OCI-LY1 (cell line): Measurements from ENCODE around the gene TFDP2.

Source experiments
- H2AFZ ChIP-seq: fragments of 200-600 bp; sonication (generic), shearing (Covaris generic); 2 replicates; pipeline ENCODE4 v1.6.0; 2014; ENCODE audit warnings: antibody characterized with exemption, mild to moderate bottlenecking, low read length
- H3F3A ChIP-seq: fragments of 200-600 bp; sonication (generic), shearing (Covaris generic); 2 replicates; pipeline ENCODE4 v1.6.0; 2014; ENCODE audit warnings: mild to moderate bottlenecking, antibody characterized with exemption, low read length, moderate library complexity; ENCODE audit not compliant: insufficient read depth
- H3K27ac ChIP-seq: fragments of 200-600 bp; sonication (generic); 2 replicates; pipeline ENCODE4 v1.5.1; 2014; ENCODE audit warnings: low read length, mixed run types, mild to moderate bottlenecking, low read depth; ENCODE audit not compliant: poor library complexity, severe bottlenecking
- H3K27me3 ChIP-seq: fragments of 200-600 bp; sonication (generic); 2 replicates; pipeline ENCODE4 v1.6.0; 2014; ENCODE audit warnings: antibody characterized with exemption, mild to moderate bottlenecking, low read length, moderate library complexity; ENCODE audit not compliant: insufficient read depth
- H3K36me3 ChIP-seq: fragments of 200-600 bp; sonication (generic); 2 replicates; pipeline ENCODE4 v1.6.1; 2014; ENCODE audit warnings: mild to moderate bottlenecking, antibody characterized with exemption, low read length, moderate library complexity, mixed read lengths; ENCODE audit not compliant: insufficient read depth
- H3K4me1 ChIP-seq: fragments of 200-600 bp; sonication (generic); 2 replicates; pipeline ENCODE4 v1.5.1; 2014; ENCODE audit warnings: mild to moderate bottlenecking, low read length, moderate library complexity; ENCODE audit not compliant: insufficient read depth, severe bottlenecking
- H3K4me2 ChIP-seq: fragments of 200-600 bp; sonication (generic), shearing (Covaris generic); 2 replicates; pipeline ENCODE4 v1.6.1; 2014; ENCODE audit warnings: low read length
- H3K4me3 ChIP-seq: fragments of 200-600 bp; sonication (generic); 2 replicates; pipeline ENCODE4 v1.5.1; 2014; ENCODE audit warnings: low read length, low read depth, mild to moderate bottlenecking, mixed read lengths; ENCODE audit not compliant: poor library complexity, severe bottlenecking
- H3K79me2 ChIP-seq: fragments of 200-600 bp; shearing (Covaris generic); 2 replicates; pipeline ENCODE4 v1.6.1; 2016; ENCODE audit warnings: mixed run types, low read length, mixed read lengths; ENCODE audit not compliant: insufficient read depth
- H3K9ac ChIP-seq: fragments of 200-600 bp; sonication (generic), shearing (Covaris generic); 2 replicates; pipeline ENCODE4 v1.6.1; 2014; ENCODE audit warnings: mild to moderate bottlenecking, low read length, mixed read lengths
- H3K9me2 ChIP-seq: fragments of 200-600 bp; sonication (generic), shearing (Covaris generic); 2 replicates; pipeline ENCODE4 v1.6.1; 2014; ENCODE audit warnings: low read depth, mild to moderate bottlenecking, low read length, mixed read lengths
- H3K9me3 ChIP-seq: fragments of 200-600 bp; shearing (Covaris generic); 2 replicates; pipeline ENCODE4 v1.6.1; 2014; ENCODE audit warnings: low read length, mixed read lengths
- H4K20me1 ChIP-seq: fragments of 200-600 bp; sonication (generic), shearing (Covaris generic); 2 replicates; pipeline ENCODE4 v1.6.0; 2016; ENCODE audit warnings: mild to moderate bottlenecking, low read length; ENCODE audit not compliant: insufficient read depth
- CTCF ChIP-seq: fragments of 200-600 bp; sonication (generic), shearing (Covaris generic); IDR thresholded peaks from 2 replicates; pipeline ENCODE4 v1.5.1; 2017; ENCODE audit warnings: mild to moderate bottlenecking, antibody characterized with exemption, low read length, moderate library complexity, mixed read lengths
- EZH2 ChIP-seq: fragments of 200-600 bp; sonication (generic), shearing (Covaris generic); IDR thresholded peaks from 2 replicates; pipeline ENCODE4 v1.8.0; 2017; ENCODE audit warnings: borderline replicate concordance, mixed run types, mild to moderate bottlenecking, antibody characterized with exemption, low read length, moderate library complexity, mixed read lengths

TFDP2 gene

GRCh38 chr3:142152384-142152783 is 3.0 kb upstream of the TFDP2 start:
- H4K20me1 ChIP-seq, result no peaks in the 10 kb centered on the region
- no peak overlapping the region for H3K4me3 ChIP-seq
- H3K9ac ChIP-seq, result no peak overlapping the region
- no peaks in the 10 kb centered on the region for H3F3A ChIP-seq
- H2AFZ ChIP-seq, result no peak overlapping the region
- no peaks in the 10 kb centered on the region for H3K9me2 ChIP-seq
- H3K27ac ChIP-seq, result no peak overlapping the region
- TF ChIP-seq EZH2 (no peak), CTCF (peak; percentile 58; the same call in 1 of the 2 replicates)
- no peaks in the 10 kb centered on the region for H3K9me3 ChIP-seq
- H3K27me3 ChIP-seq, result no peaks in the 10 kb centered on the region
- no peaks in the 10 kb centered on the region for H3K36me3 ChIP-seq
- peaks cover 18% of the 10 kb centered on the region for H3K79me2 ChIP-seq
- peaks cover 21% of the 10 kb centered on the region for H3K4me1 ChIP-seq
- no peak overlapping the region for H3K4me2 ChIP-seq

DNA sequence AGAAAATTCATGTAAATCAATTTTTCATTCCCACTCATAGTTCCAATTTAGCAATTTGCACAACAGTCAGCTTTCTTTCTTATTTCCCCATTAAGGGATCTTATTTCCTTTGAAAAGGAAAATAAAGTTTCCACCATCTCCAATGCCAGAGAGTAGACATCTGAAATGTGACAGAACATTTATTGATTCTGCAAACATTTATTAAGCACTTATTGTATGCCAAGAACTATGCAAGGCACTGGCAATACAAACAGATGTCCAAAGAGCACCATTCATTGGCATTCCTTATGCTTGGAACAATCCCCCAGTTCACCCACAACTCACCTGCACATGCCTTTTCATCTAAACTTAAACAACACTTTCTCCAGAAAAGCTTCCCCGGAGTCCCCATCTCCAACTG is 2.5 kb upstream of the TFDP2 start:
- no peak overlapping the region for H3K4me3 ChIP-seq
- no peak for TF ChIP-seq EZH2
- peaks cover 27% of the 10 kb centered on the region for H3K4me1 ChIP-seq
- H3K9me2 ChIP-seq, result no peaks in the 10 kb centered on the region
- H3K36me3 ChIP-seq, result no peaks in the 10 kb centered on the region
- H3K27me3 ChIP-seq, result no peaks in the 10 kb centered on the region
- peaks cover 23% of the 10 kb centered on the region for H3K79me2 ChIP-seq
- no peak overlapping the region for H3K4me2 ChIP-seq
- H3F3A ChIP-seq, result no peaks in the 10 kb centered on the region
- H2AFZ ChIP-seq, result no peak overlapping the region
- no peak overlapping the region for H3K9ac ChIP-seq
- no peaks in the 10 kb centered on the region for H4K20me1 ChIP-seq
- no peak overlapping the region for H3K27ac ChIP-seq
- H3K9me3 ChIP-seq, result no peaks in the 10 kb centered on the region

GRCh38 chr3:142151240-142151639 is 1.9 kb upstream of the TFDP2 start:
- Histone ChIP-seq H3K9me3 (no peaks in the 10 kb centered on the region), H2AFZ (no peak overlapping the region)

More at GRCh38 chr3:142151240-142151639, 1.9 kb upstream of the TFDP2 start:
- H3F3A ChIP-seq, result no peaks in the 10 kb centered on the region
- H3K4me1 ChIP-seq, result peaks cover 33% of the 10 kb centered on the region
- H3K79me2 ChIP-seq, result peaks cover 29% of the 10 kb centered on the region
- no peak for TF ChIP-seq EZH2
- TF ChIP-seq CTCF, result no peak
- H3K4me3 ChIP-seq, result no peak overlapping the region
- no peak overlapping the region for H3K9ac ChIP-seq
- H3K27me3 ChIP-seq, result no peaks in the 10 kb centered on the region
- H3K36me3 ChIP-seq, result no peaks in the 10 kb centered on the region
- no peaks in the 10 kb centered on the region for H3K9me2 ChIP-seq
- no peaks in the 10 kb centered on the region for H4K20me1 ChIP-seq
- H3K27ac ChIP-seq, result no peak overlapping the region
- no peak overlapping the region for H3K4me2 ChIP-seq
